ENCODE data around the gene RAVER1. TPM values are rescaled to one million over a fixed set of nuclear protein-coding genes. Genes with fewer than 3 reads are reported as not detected.

The RAVER1 gene
- total RNA-seq, 4 donors from 2014 or later: 10.0 to 15.9 (median 11.8) TPM

- H3K36me3 ChIP-seq: no peaks in the 10 kb centered on the region
- peaks cover 0 to 6% of the 10 kb centered on the region in 2 donors for H3K4me1 ChIP-seq
- ATAC-seq (no peak), DNase-seq (no peak)
- no peaks in the 10 kb centered on the region for H3K9me3 ChIP-seq
- no peak overlapping the region for H3K4me3 ChIP-seq
- in situ Hi-C loops (cut with MboI; ENCODE audit: low sequenced_read_pairs in 4 of 4) (no loop called here), intact Hi-C loops (cut with DNase I; ENCODE audit: low total_unique reads) (no loop called here)
- no peak overlapping the region for H3K27ac ChIP-seq
- peaks cover 25 to 35% (median 34%) of the 10 kb centered on the region in 3 donors for H3K27me3 ChIP-seq
- no peak for TF ChIP-seq CTCF (IDR thresholded peaks at IDR 0.05 in 4 of 5, conservative IDR thresholded peaks at IDR 0.05 in 1 of 5)
- no peak for TF ChIP-seq POLR2A (IDR thresholded peaks at IDR 0.05)
Measured at GRCh38 chr19:10299545-10300458, 33.5 kb downstream of the RAVER1 start.

DNA sequence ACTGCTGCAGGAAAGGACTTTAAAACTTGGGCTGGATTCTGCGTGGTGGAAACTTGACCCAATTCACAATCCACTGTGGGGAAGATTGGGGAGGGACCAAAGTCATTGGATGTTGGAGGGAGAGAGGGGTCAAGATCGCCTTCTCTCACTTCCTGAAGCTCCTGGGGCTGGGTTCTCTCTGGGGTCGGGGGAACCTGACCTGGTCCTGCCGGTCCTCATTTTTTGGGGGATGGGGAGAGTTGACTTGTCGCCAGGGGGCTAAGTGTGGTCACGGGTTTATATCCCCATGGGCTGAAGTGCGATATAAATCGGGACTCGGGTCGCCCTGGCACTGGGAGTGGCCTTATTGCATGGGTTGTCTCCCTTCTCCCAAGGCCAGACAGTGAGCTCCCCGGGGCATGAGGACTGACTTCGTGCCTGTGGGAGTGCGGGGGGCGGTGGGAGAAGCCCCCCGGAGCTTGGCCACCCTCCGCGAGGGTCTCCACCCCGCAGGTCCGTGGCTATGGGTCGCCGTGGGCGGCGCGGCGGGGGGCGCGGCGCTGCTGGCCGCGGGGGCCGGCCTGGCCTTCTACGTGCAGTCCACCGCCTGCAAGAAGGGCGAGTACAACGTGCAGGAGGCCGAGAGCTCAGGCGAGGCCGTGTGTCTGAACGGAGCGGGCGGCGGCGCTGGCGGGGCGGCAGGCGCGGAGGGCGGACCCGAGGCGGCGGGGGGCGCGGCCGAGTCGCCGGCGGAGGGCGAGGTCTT is 37.3 kb downstream of the RAVER1 start:
- H3K27ac ChIP-seq: no peak overlapping the region
- no peak for ATAC-seq
- intact Hi-C loops (cut with DNase I; ENCODE audit: low total_unique reads): no loop called here
- H3K9me3 ChIP-seq: no peaks in the 10 kb centered on the region
- peaks cover 63 to 73% (median 69%) of the 10 kb centered on the region in 3 donors for H3K27me3 ChIP-seq
- DNase-seq: no peak
- H3K36me3 ChIP-seq: no peaks in the 10 kb centered on the region
- H3K4me3 ChIP-seq: peak overlapping the region in 1 of 4 donors; percentile 22
- in situ Hi-C loops (cut with MboI; ENCODE audit: low sequenced_read_pairs in 4 of 4): no loop called here
- no peak for TF ChIP-seq CTCF (IDR thresholded peaks at IDR 0.05 in 4 of 5, conservative IDR thresholded peaks at IDR 0.05 in 1 of 5)
- TF ChIP-seq POLR2A (IDR thresholded peaks at IDR 0.05): no peak
- peaks cover 9 to 22% of the 10 kb centered on the region in 2 donors for H3K4me1 ChIP-seq

DNA sequence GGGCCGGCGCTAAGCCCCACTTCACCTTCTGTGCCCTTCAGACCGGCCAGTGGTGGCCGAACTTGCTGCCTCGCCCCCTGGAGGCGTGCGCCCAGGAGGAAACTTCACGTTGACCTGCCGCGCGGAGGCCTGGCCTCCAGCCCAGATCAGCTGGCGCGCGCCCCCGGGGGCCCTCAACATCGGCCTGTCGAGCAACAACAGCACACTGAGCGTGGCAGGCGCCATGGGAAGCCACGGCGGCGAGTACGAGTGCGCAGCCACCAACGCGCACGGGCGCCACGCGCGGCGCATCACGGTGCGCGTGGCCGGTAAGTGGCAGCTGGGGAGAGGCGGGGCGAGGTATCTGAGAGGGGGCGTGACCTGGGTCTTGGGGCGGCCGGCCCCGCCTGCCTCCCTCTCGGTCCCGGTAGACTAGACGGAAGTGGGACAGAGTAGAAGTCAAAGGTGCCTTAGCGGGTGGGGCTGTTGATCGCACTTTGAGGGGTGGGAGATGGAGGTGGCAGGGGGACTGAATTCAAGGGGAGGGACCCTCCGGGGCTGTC is 38.0 kb downstream of the RAVER1 start:
- TF ChIP-seq POLR2A (IDR thresholded peaks at IDR 0.05): no peak
- TF ChIP-seq CTCF (IDR thresholded peaks at IDR 0.05 in 4 of 5, conservative IDR thresholded peaks at IDR 0.05 in 1 of 5): no peak
- no peak for DNase-seq
- ATAC-seq: no peak
- H3K27ac ChIP-seq: no peak overlapping the region
- intact Hi-C loops (cut with DNase I; ENCODE audit: low total_unique reads) (no loop called here), in situ Hi-C loops (cut with MboI; ENCODE audit: low sequenced_read_pairs in 4 of 4) (no loop called here)
- peaks cover 69 to 79% (median 75%) of the 10 kb centered on the region in 3 donors for H3K27me3 ChIP-seq
- H3K4me1 ChIP-seq: peaks cover 15 to 28% of the 10 kb centered on the region in 2 donors
- no peaks in the 10 kb centered on the region for H3K36me3 ChIP-seq
- H3K9me3 ChIP-seq: no peaks in the 10 kb centered on the region
- peak overlapping the region in 3 of 4 donors; percentile 2 to 27 (median 22) for H3K4me3 ChIP-seq

DNA sequence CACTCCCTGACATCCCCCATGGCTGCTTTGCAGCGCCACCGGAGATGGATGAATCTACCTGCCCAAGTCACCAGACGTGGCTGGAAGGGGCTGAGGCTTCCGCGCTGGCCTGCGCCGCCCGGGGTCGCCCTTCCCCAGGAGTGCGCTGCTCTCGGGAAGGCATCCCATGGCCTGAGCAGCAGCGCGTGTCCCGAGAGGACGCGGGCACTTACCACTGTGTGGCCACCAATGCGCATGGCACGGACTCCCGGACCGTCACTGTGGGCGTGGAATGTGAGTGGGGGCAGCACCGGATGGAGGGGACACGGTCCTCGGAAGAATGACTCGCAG is 39.0 kb downstream of the RAVER1 start:
- TF ChIP-seq POLR2A (IDR thresholded peaks at IDR 0.05) (no peak), CTCF (IDR thresholded peaks at IDR 0.05 in 4 of 5, conservative IDR thresholded peaks at IDR 0.05 in 1 of 5) (no peak)
- H3K27me3 ChIP-seq: peaks cover 78 to 87% (median 85%) of the 10 kb centered on the region in 3 donors
- intact Hi-C loops (cut with DNase I; ENCODE audit: low total_unique reads) (no loop called here), in situ Hi-C loops (cut with MboI; ENCODE audit: low sequenced_read_pairs in 4 of 4) (no loop called here)
- H3K36me3 ChIP-seq: no peaks in the 10 kb centered on the region
- H3K9me3 ChIP-seq: no peaks in the 10 kb centered on the region
- ATAC-seq (no peak), DNase-seq (no peak)
- H3K4me3 ChIP-seq: no peak overlapping the region
- H3K4me1 ChIP-seq: peaks cover 19 to 39% of the 10 kb centered on the region in 2 donors
- H3K27ac ChIP-seq: no peak overlapping the region

All from gastrocnemius medialis (tissue), 4 donors.